Measurements from ENCODE around the gene SLC4A11.

DNA sequence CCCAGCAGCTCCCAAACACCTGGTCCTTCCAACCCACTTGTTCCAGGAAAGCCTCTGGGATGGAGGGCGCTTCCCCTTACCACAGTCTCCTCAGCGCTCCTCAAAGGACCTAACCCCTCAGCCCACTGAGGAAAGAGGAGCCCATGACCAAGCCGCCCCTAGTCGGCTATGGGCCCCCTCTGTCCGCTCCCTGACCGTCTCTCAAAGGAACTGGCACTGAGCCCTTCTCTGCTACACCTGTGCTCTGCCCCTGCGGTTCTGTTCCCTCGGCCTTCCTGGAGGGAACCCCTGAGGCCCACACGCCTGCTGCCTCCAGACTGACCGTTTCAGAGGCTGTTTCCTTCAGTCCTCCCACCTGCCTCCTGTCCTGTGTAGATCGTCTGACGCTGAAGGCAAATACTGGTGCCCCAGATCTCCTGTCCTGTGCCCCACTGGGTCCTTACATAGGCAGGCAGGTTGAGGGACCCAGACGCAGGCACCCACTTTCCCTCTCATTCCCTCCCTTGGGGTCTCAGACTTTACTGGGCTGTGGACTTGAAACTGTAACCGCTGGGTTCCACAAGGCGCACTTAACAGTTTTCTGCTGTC lies 1.9 kb upstream of the SLC4A11 start:
- TF ChIP-seq, protein P1, sequence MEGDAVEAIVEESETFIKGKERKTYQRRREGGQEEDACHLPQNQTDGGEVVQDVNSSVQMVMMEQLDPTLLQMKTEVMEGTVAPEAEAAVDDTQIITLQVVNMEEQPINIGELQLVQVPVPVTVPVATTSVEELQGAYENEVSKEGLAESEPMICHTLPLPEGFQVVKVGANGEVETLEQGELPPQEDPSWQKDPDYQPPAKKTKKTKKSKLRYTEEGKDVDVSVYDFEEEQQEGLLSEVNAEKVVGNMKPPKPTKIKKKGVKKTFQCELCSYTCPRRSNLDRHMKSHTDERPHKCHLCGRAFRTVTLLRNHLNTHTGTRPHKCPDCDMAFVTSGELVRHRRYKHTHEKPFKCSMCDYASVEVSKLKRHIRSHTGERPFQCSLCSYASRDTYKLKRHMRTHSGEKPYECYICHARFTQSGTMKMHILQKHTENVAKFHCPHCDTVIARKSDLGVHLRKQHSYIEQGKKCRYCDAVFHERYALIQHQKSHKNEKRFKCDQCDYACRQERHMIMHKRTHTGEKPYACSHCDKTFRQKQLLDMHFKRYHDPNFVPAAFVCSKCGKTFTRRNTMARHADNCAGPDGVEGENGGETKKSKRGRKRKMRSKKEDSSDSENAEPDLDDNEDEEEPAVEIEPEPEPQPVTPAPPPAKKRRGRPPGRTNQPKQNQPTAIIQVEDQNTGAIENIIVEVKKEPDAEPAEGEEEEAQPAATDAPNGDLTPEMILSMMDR (IDR thresholded peaks at IDR 0.05; ENCODE audit: low read depth, low read length), result no peak
- TF ChIP-seq POLR2A (IDR thresholded peaks at IDR 0.05; ENCODE audit: extremely low read depth, insufficient read length) (no peak), MYC (IDR thresholded peaks at IDR 0.05; ENCODE audit: low read depth, low read length) (no peak)
- TF ChIP-seq, protein P2, sequence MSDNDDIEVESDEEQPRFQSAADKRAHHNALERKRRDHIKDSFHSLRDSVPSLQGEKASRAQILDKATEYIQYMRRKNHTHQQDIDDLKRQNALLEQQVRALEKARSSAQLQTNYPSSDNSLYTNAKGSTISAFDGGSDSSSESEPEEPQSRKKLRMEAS (IDR thresholded peaks at IDR 0.05; ENCODE audit: low read depth, low read length), result no peak
